Glutamatergic neuron (in vitro differentiated cells): ENCODE measurements around the gene PAFAH1B1. TPM values are rescaled to one million over a fixed set of nuclear protein-coding genes. Genes with fewer than 3 reads are reported as not detected.
A peak's percentile ranks its signal among the peaks of the same experiment; 100 is the strongest.

Experiments
- DNase-seq: peaks from one replicate; pipeline ENCODE4 v3.0.0; 2022
- H3K27ac Mint-ChIP-seq: one replicate; pipeline ENCODE4 v1.8.0; 2020; ENCODE audit warnings: mild to moderate bottlenecking, mixed read lengths, inconsistent platforms; ENCODE audit not compliant: unreplicated experiment
- H3K27me3 Mint-ChIP-seq: one replicate; pipeline ENCODE4 v1.8.0; 2020; ENCODE audit warnings: mild to moderate bottlenecking, moderate library complexity, mixed read lengths, inconsistent platforms; ENCODE audit not compliant: unreplicated experiment
- H3K36me3 Mint-ChIP-seq: one replicate; pipeline ENCODE4 v1.8.0; 2020; ENCODE audit warnings: mild to moderate bottlenecking, mixed read lengths, inconsistent platforms; ENCODE audit not compliant: unreplicated experiment
- H3K4me1 Mint-ChIP-seq: one replicate; pipeline ENCODE4 v1.8.0; 2020; ENCODE audit warnings: mild to moderate bottlenecking, low read depth, mixed read lengths, inconsistent platforms; ENCODE audit not compliant: unreplicated experiment
- H3K4me3 Mint-ChIP-seq: one replicate; pipeline ENCODE4 v1.8.0; 2020; ENCODE audit warnings: mild to moderate bottlenecking, mixed read lengths, inconsistent platforms; ENCODE audit not compliant: unreplicated experiment
- H3K9me3 Mint-ChIP-seq: one replicate; pipeline ENCODE4 v1.8.0; 2020; ENCODE audit warnings: mild to moderate bottlenecking, moderate library complexity, mixed read lengths, inconsistent platforms; ENCODE audit not compliant: unreplicated experiment
- CTCF ChIP-seq: fragments of 200-600 bp; sonication (generic); IDR thresholded peaks from one replicate; pipeline ENCODE4 v1.5.0; 2021; ENCODE audit not compliant: partially characterized antibody, unreplicated experiment
- total RNA-seq: library from RNA; stranded (reverse); fragmentation: NEBNext Ultra II Directional; extraction: Animal tissue kit (Norgen Biotek cat#: 25700); gene quantifications from one replicate; pipeline ENCODE4 v1.2.1, GENCODE V29; 2021; ENCODE audit not compliant: unreplicated experiment

PAFAH1B1 gene
- total RNA-seq, 1 donor from 2014 or later: 296 TPM

- Mint-ChIP-seq H3K4me3 (no peak overlapping the region), H3K27me3 (no peaks in the 10 kb centered on the region), H3K27ac (no peak overlapping the region), H3K9me3 (no peaks in the 10 kb centered on the region), H3K4me1 (peaks cover 5% of the 10 kb centered on the region), H3K36me3 (no peaks in the 10 kb centered on the region)
- no peak for TF ChIP-seq CTCF
- DNase-seq: no peak
Observed at GRCh38 chr17:2580151-2580550, 13.3 kb upstream of the PAFAH1B1 start.

GRCh38 chr17:2580661-2581060 is 12.8 kb upstream of the PAFAH1B1 start:
- DNase-seq: no peak
- Mint-ChIP-seq H3K27me3 (no peaks in the 10 kb centered on the region), H3K9me3 (no peaks in the 10 kb centered on the region), H3K4me3 (no peak overlapping the region), H3K27ac (peak overlapping the region; percentile 69), H3K4me1 (peaks cover 5% of the 10 kb centered on the region), H3K36me3 (no peaks in the 10 kb centered on the region)
- TF ChIP-seq CTCF: no peak

GRCh38 chr17:2582493-2582892 is 11.0 kb upstream of the PAFAH1B1 start:
- no peaks in the 10 kb centered on the region for H3K9me3 Mint-ChIP-seq
- H3K27ac Mint-ChIP-seq: no peak overlapping the region
- peaks cover 5% of the 10 kb centered on the region for H3K4me1 Mint-ChIP-seq
- TF ChIP-seq CTCF: no peak
- H3K27me3 Mint-ChIP-seq: no peaks in the 10 kb centered on the region
- H3K4me3 Mint-ChIP-seq: no peak overlapping the region
- H3K36me3 Mint-ChIP-seq: no peaks in the 10 kb centered on the region
- no peak for DNase-seq

DNA sequence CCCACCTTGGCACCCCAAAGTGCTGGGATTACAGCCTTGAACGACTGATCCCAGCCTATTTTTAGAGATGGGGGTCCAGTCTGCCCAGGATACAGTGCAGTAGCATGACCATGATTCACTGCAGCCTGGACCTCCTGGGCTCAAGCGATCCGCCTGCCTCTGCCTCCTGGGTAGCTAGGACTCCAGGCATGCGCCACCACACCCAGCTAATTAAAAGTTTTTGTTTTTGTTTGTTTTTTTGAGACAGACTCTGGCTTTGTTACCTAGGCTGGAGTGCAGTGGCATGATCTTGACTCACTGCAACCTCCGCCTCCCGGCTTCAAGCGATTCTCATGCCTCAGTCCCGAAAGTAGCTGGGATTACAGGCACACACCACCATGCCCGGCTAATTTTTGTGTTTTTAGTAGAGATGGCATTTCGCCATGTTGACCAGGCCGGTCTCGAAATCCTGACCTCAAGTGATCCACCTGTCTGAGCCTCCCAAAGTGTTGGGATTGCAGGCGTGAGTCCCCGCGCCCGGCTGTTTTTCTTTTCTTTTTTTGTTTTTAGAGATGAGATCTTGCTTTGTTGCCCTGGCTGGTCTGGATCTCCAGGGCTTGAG is 2.3 kb upstream of the PAFAH1B1 start:
- Mint-ChIP-seq H3K27ac (no peak overlapping the region), H3K27me3 (peaks cover 5% of the 10 kb centered on the region), H3K4me3 (no peak overlapping the region), H3K4me1 (no peaks in the 10 kb centered on the region), H3K36me3 (no peaks in the 10 kb centered on the region), H3K9me3 (peaks cover 6% of the 10 kb centered on the region)
- TF ChIP-seq CTCF: no peak
- no peak for DNase-seq

DNA sequence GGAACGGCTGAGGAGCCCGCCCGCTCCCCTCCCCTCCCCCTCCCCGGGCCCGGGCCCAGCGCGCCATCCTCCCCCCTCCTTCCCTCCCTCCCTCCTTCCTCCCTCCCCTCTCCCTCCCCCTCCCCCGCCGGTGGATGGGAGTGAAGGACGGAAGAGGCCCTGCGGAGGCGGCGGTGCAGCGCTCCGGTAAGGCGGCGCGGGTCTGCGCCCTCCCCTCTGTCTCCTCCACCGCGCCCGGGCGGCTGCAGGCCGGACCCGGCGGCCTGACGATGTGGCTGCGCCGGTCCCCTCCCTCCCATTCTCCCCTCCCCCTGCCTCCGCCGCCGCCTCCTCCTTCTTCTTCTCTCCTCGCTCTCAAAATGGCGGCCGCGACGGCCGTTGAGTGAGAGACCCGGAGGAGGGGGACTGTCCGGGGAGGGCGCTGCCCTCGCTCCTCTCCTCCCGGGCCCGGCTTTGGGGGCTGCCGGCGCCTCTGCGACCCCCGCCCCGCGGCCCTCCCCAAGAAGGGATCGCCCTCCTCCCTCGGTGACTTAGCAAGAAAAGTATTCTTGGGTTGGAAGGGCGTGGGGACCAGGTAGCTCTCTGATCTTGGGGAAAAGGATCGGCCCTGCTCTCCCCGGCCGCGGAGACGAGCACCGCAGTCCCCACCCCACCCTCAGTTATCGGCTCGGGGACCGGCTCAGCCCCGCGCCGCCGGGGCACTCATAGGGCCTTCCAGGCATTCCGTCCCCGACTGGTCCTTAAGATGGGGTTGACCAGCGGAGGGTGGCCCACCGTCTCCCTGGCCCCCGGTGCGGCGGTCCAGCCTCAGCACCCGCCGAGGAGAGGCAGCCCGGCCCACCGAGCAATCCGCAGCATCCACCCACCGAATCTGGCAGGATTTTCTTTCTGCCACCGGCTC is 617 bp downstream of the PAFAH1B1 start:
- Mint-ChIP-seq H3K4me3 (peak overlapping the region; percentile 97), H3K36me3 (no peaks in the 10 kb centered on the region), H3K27ac (peak overlapping the region; percentile 98), H3K27me3 (peaks cover 8% of the 10 kb centered on the region), H3K9me3 (peaks cover 6% of the 10 kb centered on the region), H3K4me1 (peaks cover 5% of the 10 kb centered on the region)
- no peak for TF ChIP-seq CTCF
- DNase-seq: peak; percentile 84
